Measurements from ENCODE around the gene PRPH.
"Not testable (repeated sequence)": the region's sequence is repeated elsewhere in the genome, so short reads cannot be mapped to it uniquely, and the experiment has no call there.

The PRPH gene

GRCh38 chr12:49301760-49302159 is 6.8 kb downstream of the PRPH start:
- no peak for DNase-seq

- DNase-seq = no peak
These were observed 9.2 kb downstream of the PRPH start for GRCh38 chr12:49304161-49304560.

GRCh38 chr12:49305762-49306510 is 11.0 kb downstream of the PRPH start:
- DNase-seq = no peak

GRCh38 chr12:49309386-49309785 is 14.4 kb downstream of the PRPH start:
- DNase-seq = no peak

- not testable (repeated sequence) for DNase-seq
These were observed 15.6 kb downstream of the PRPH start for GRCh38 chr12:49310451-49311000.

- DNase-seq = no peak
These were observed 19.9 kb downstream of the PRPH start for GRCh38 chr12:49314811-49315210.

- DNase-seq = not testable (repeated sequence)
These were observed 22.2 kb downstream of the PRPH start for GRCh38 chr12:49317118-49317517.

- not testable (repeated sequence) for DNase-seq
These were observed 25.6 kb downstream of the PRPH start for GRCh38 chr12:49320411-49321103.

- no peak for DNase-seq
These were observed 27.4 kb downstream of the PRPH start for GRCh38 chr12:49322367-49322707.

- DNase-seq = peak; percentile 99
These were observed 28.0 kb downstream of the PRPH start, which contains the start of gene TROAP for GRCh38 chr12:49322708-49323523. TSS of gene TROAP (plus strand) at chr12:49323255. CDS start at chr12:49323609, 354 bp downstream.

GRCh38 chr12:49323524-49324097 is 28.7 kb downstream of the PRPH start:
- no peak for DNase-seq

- DNase-seq = no peak
These were observed 30.7 kb downstream of the PRPH start for GRCh38 chr12:49325606-49326005.

GRCh38 chr12:49327368-49327767 is 32.4 kb downstream of the PRPH start:
- DNase-seq = no peak

- no peak for DNase-seq
These were observed 32.9 kb downstream of the PRPH start for GRCh38 chr12:49327887-49328286.

GRCh38 chr12:49328816-49329215 is 33.9 kb downstream of the PRPH start:
- no peak for DNase-seq

- DNase-seq = no peak
These were observed 35.2 kb downstream of the PRPH start for GRCh38 chr12:49330032-49330619.

GRCh38 chr12:49330631-49331379 is 35.9 kb downstream of the PRPH start:
- no peak for DNase-seq

- DNase-seq = peak; percentile 45
These were observed 36.7 kb downstream of the PRPH start for GRCh38 chr12:49331380-49332222.

GRCh38 chr12:49332441-49332861 is 37.5 kb downstream of the PRPH start:
- DNase-seq = no peak

- DNase-seq = no peak
These were observed 38.0 kb downstream of the PRPH start for GRCh38 chr12:49332891-49333371.
